ENCODE measurements around the gene RBP3.

The RBP3 gene

GRCh38 chr10:47314416-47314970 is 33.7 kb upstream of the RBP3 start:
- no peak for DNase-seq (ENCODE audit: low read depth, low spot score)
- Histone ChIP-seq H3K9me3 (ENCODE audit: low read depth, low read length) (no peaks in the 10 kb centered on the region), H3K36me3 (ENCODE audit: insufficient read depth, low read length) (no peaks in the 10 kb centered on the region), H3K4me3 (no peak overlapping the region), H3K27ac (no peak overlapping the region), H3K9ac (ENCODE audit: insufficient read length) (no peak overlapping the region)
- TF ChIP-seq EZH2 (IDR thresholded peaks at IDR 0.05), result no peak
- TF ChIP-seq FOXP2 (optimal IDR thresholded peaks at IDR 0.05; ENCODE audit: control extremely low read depth, extremely low read length, insufficient read depth), result no peak
- no peak for TF ChIP-seq POLR2AphosphoS5 (IDR thresholded peaks at IDR 0.05; ENCODE audit: borderline replicate concordance, low read depth, low read length)

DNA sequence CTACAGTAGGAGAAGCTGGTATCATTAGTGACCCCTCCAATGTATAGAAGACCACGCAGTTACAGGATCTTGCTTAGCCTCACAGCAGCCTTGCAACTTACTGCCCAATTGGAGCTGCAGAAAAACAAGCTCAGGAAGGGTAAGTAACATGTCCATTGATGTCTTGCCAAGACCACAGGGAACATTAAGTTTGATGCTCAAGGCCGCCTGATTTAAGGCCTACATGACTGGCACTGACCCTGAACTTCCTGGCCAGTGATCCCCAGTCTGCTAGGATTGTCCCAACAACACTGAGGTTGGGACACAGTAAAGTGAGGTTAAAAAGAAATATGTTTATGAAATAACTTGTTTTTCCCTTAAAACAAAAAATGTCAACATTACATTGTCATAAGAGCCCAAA is 32.7 kb upstream of the RBP3 start:
- TF ChIP-seq POLR2AphosphoS5 (IDR thresholded peaks at IDR 0.05; ENCODE audit: borderline replicate concordance, low read depth, low read length) (no peak), FOXP2 (optimal IDR thresholded peaks at IDR 0.05; ENCODE audit: control extremely low read depth, extremely low read length, insufficient read depth) (no peak), EZH2 (IDR thresholded peaks at IDR 0.05) (no peak)
- DNase-seq (ENCODE audit: low read depth, low spot score), result no peak
- no peaks in the 10 kb centered on the region for H3K36me3 ChIP-seq (ENCODE audit: insufficient read depth, low read length)
- H3K4me3 ChIP-seq, result no peak overlapping the region
- H3K9ac ChIP-seq (ENCODE audit: insufficient read length), result no peak overlapping the region
- H3K27ac ChIP-seq, result no peak overlapping the region
- no peaks in the 10 kb centered on the region for H3K9me3 ChIP-seq (ENCODE audit: low read depth, low read length)

- H3K36me3 ChIP-seq (ENCODE audit: insufficient read depth, low read length), result no peaks in the 10 kb centered on the region
- H3K4me3 ChIP-seq, result no peak overlapping the region
- TF ChIP-seq FOXP2 (optimal IDR thresholded peaks at IDR 0.05; ENCODE audit: control extremely low read depth, extremely low read length, insufficient read depth), result no peak
- no peak for TF ChIP-seq EZH2 (IDR thresholded peaks at IDR 0.05)
- TF ChIP-seq POLR2AphosphoS5 (IDR thresholded peaks at IDR 0.05; ENCODE audit: borderline replicate concordance, low read depth, low read length), result no peak
- no peak overlapping the region for H3K27ac ChIP-seq
- DNase-seq (ENCODE audit: low read depth, low spot score), result no peak
- no peak overlapping the region for H3K9ac ChIP-seq (ENCODE audit: insufficient read length)
- H3K9me3 ChIP-seq (ENCODE audit: low read depth, low read length), result no peaks in the 10 kb centered on the region
These were observed 32.0 kb upstream of the RBP3 start for GRCh38 chr10:47316131-47316530.

DNA sequence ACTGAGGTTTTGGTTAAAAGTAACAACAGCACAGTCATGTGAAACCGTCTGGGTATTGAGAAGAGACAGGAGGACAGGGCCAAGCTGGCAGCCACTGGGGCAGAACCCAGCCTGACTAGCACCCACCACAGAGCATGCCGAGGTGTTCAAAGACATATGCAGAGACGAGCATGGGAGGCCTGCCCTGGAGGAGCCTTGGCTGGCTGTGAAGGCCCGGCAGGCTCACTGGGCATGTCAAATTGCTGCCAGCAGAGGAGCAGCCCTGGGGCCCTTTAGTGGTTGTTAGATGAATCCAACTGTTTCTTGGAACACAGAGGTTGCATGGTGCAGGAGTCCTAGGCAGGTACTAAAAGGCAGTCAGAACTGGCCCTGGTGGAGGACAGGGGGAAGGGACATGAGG is 30.9 kb upstream of the RBP3 start:
- Histone ChIP-seq H3K27ac (no peak overlapping the region), H3K36me3 (ENCODE audit: insufficient read depth, low read length) (no peaks in the 10 kb centered on the region), H3K9me3 (ENCODE audit: low read depth, low read length) (no peaks in the 10 kb centered on the region), H3K9ac (ENCODE audit: insufficient read length) (no peak overlapping the region), H3K4me3 (no peak overlapping the region)
- DNase-seq (ENCODE audit: low read depth, low spot score), result no peak
- TF ChIP-seq POLR2AphosphoS5 (IDR thresholded peaks at IDR 0.05; ENCODE audit: borderline replicate concordance, low read depth, low read length) (no peak), EZH2 (IDR thresholded peaks at IDR 0.05) (no peak), FOXP2 (optimal IDR thresholded peaks at IDR 0.05; ENCODE audit: control extremely low read depth, extremely low read length, insufficient read depth) (no peak)

- TF ChIP-seq POLR2AphosphoS5 (IDR thresholded peaks at IDR 0.05; ENCODE audit: borderline replicate concordance, low read depth, low read length), result no peak
- no peak for TF ChIP-seq EZH2 (IDR thresholded peaks at IDR 0.05)
- TF ChIP-seq FOXP2 (optimal IDR thresholded peaks at IDR 0.05; ENCODE audit: control extremely low read depth, extremely low read length, insufficient read depth), result no peak
- H3K9me3 ChIP-seq (ENCODE audit: low read depth, low read length), result no peaks in the 10 kb centered on the region
- no peak overlapping the region for H3K27ac ChIP-seq
- no peaks in the 10 kb centered on the region for H3K36me3 ChIP-seq (ENCODE audit: insufficient read depth, low read length)
- no peak overlapping the region for H3K4me3 ChIP-seq
- H3K9ac ChIP-seq (ENCODE audit: insufficient read length), result no peak overlapping the region
- DNase-seq (ENCODE audit: low read depth, low spot score), result no peak
These were observed 29.5 kb upstream of the RBP3 start for GRCh38 chr10:47318706-47319105.

DNA sequence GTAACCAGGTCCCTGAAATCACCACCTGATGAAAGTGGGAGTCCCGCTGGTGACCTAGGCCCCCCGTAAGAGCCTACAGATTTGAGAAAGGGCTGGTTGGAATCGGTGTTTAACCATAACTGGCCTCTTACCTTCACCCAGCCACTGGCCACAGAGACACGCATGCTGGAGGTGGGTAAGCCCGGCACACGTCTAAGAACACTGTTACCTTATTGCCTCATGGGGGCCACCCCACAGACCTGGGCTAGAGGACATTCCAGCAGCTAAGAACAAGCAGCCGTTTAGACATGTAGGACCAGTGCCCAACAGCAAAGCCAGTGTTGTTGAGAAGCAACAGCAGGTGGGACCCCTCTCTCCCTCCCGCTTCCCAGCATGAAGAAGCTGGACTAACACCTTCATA is 28.4 kb upstream of the RBP3 start:
- Histone ChIP-seq H3K27ac (no peak overlapping the region), H3K9me3 (ENCODE audit: low read depth, low read length) (no peaks in the 10 kb centered on the region), H3K9ac (ENCODE audit: insufficient read length) (no peak overlapping the region), H3K36me3 (ENCODE audit: insufficient read depth, low read length) (no peaks in the 10 kb centered on the region), H3K4me3 (no peak overlapping the region)
- TF ChIP-seq FOXP2 (optimal IDR thresholded peaks at IDR 0.05; ENCODE audit: control extremely low read depth, extremely low read length, insufficient read depth) (no peak), POLR2AphosphoS5 (IDR thresholded peaks at IDR 0.05; ENCODE audit: borderline replicate concordance, low read depth, low read length) (no peak)
- DNase-seq (ENCODE audit: low read depth, low spot score), result no peak

DNA sequence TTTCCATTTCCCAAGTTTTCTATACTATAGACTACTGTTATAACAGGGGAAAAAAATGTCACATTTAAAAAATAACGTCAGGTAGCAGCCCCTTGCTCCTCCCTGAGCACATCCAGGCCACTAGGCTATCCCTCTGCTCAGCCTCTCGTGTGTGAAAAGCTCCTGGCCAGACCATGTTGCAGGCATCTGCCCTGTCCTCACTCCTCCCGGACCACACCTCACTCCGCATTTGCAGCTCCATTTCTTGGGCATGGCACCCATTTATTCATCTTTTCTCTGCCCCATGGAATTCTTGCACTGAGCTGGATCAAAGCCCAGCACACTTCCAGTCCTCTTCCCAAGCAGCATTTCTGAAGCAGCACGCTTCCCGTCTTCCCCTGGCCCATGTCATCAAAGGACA is 27.4 kb upstream of the RBP3 start:
- no peak for DNase-seq (ENCODE audit: low read depth, low spot score)
- H3K9ac ChIP-seq (ENCODE audit: insufficient read length), result no peak overlapping the region
- H3K4me3 ChIP-seq, result no peak overlapping the region
- H3K9me3 ChIP-seq (ENCODE audit: low read depth, low read length), result no peaks in the 10 kb centered on the region
- no peak for TF ChIP-seq FOXP2 (optimal IDR thresholded peaks at IDR 0.05; ENCODE audit: control extremely low read depth, extremely low read length, insufficient read depth)
- TF ChIP-seq EZH2 (IDR thresholded peaks at IDR 0.05), result no peak
- no peak for TF ChIP-seq POLR2AphosphoS5 (IDR thresholded peaks at IDR 0.05; ENCODE audit: borderline replicate concordance, low read depth, low read length)
- no peak overlapping the region for H3K27ac ChIP-seq
- no peaks in the 10 kb centered on the region for H3K36me3 ChIP-seq (ENCODE audit: insufficient read depth, low read length)

DNA sequence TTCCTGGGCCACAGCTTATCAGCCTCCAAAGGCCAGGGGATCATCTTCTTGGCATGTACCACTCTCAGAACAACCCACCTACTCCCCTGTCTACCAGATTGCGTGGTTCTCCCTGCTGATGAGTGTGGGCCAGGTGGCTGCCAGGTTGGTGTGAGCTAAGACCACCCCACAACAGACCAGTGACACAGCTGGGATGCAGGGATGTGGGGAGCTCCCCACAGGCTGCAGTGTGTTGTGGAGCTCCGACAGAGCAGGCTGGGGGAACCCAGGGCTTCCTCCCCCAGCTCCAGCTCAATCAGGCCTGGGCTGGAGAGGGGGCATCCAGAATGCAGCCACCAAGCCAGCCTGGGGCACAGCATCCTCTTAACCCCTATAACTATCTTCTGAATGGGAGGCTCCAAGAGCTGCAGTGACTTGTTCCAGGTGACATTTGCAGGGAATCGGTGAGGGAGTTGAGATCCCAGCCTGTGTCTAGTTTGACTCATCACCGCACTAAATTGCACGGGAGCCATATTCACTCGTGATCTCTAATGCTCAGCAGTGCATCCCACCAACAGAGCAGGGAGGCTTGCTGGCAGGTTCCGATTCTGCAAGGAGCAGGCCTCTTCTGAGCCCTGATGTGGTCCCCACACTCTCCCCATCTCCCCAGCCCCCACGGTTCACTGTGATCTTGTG is 26.5 kb upstream of the RBP3 start:
- no peak for TF ChIP-seq EZH2 (IDR thresholded peaks at IDR 0.05)
- TF ChIP-seq POLR2AphosphoS5 (IDR thresholded peaks at IDR 0.05; ENCODE audit: borderline replicate concordance, low read depth, low read length), result no peak
- TF ChIP-seq FOXP2 (optimal IDR thresholded peaks at IDR 0.05; ENCODE audit: control extremely low read depth, extremely low read length, insufficient read depth), result no peak
- no peak overlapping the region for H3K9ac ChIP-seq (ENCODE audit: insufficient read length)
- no peak overlapping the region for H3K4me3 ChIP-seq
- H3K27ac ChIP-seq, result no peak overlapping the region
- H3K9me3 ChIP-seq (ENCODE audit: low read depth, low read length), result no peaks in the 10 kb centered on the region
- DNase-seq (ENCODE audit: low read depth, low spot score), result no peak
- no peaks in the 10 kb centered on the region for H3K36me3 ChIP-seq (ENCODE audit: insufficient read depth, low read length)

Measured in SK-N-MC (cell line).